Measurements from ENCODE around the gene OR5J2. TPM values are rescaled to one million over a fixed set of nuclear protein-coding genes. Genes with fewer than 3 reads are reported as not detected.
"Not testable (repeated sequence)": the region's sequence is repeated elsewhere in the genome, so short reads cannot be mapped to it uniquely, and the experiment has no call there.

Gene OR5J2
- polyA plus RNA-seq, 1 experiment: not detected

GRCh38 chr11:56197367-56197766 is 20.9 kb downstream of the OR5J2 start:
- no peak for DNase-seq (ENCODE audit: low read depth)
- ChIA-PET CTCF (no interaction called here), POLR2A (no interaction called here)
- Histone ChIP-seq H3K4me3 (ENCODE audit: low read depth, low read length) (no peak overlapping the region), H3K36me3 (ENCODE audit: control insufficient read depth, insufficient read depth, low read length) (no peaks in the 10 kb centered on the region), H3K27me3 (ENCODE audit: control insufficient read depth, insufficient read depth, low read length) (no peaks in the 10 kb centered on the region)
- no peak for TF ChIP-seq CTCF (IDR thresholded peaks at IDR 0.05; ENCODE audit: insufficient read depth, low read depth, low read length)

- H3K4me3 ChIP-seq (ENCODE audit: low read depth, low read length): no peak overlapping the region
- no peak for DNase-seq (ENCODE audit: low read depth)
- H3K36me3 ChIP-seq (ENCODE audit: control insufficient read depth, insufficient read depth, low read length): no peaks in the 10 kb centered on the region
- no peak for TF ChIP-seq CTCF (IDR thresholded peaks at IDR 0.05; ENCODE audit: insufficient read depth, low read depth, low read length)
- ChIA-PET CTCF (no interaction called here), POLR2A (no interaction called here)
- H3K27me3 ChIP-seq (ENCODE audit: control insufficient read depth, insufficient read depth, low read length): no peaks in the 10 kb centered on the region
Measured at GRCh38 chr11:56207790-56208189, 31.4 kb downstream of the OR5J2 start.

GRCh38 chr11:56214537-56214936 is 38.1 kb downstream of the OR5J2 start:
- ChIA-PET POLR2A (no interaction called here), CTCF (no interaction called here)
- H3K27me3 ChIP-seq (ENCODE audit: control insufficient read depth, insufficient read depth, low read length): no peaks in the 10 kb centered on the region
- H3K4me3 ChIP-seq (ENCODE audit: low read depth, low read length): no peak overlapping the region
- H3K36me3 ChIP-seq (ENCODE audit: control insufficient read depth, insufficient read depth, low read length): no peaks in the 10 kb centered on the region
- DNase-seq (ENCODE audit: low read depth): no peak
- TF ChIP-seq CTCF (IDR thresholded peaks at IDR 0.05; ENCODE audit: insufficient read depth, low read depth, low read length): no peak

- POLR2A ChIA-PET; H3K4me3 ChIP-seq (ENCODE audit: low read depth, low read length); H3K27me3 ChIP-seq (ENCODE audit: control insufficient read depth, insufficient read depth, low read length); H3K36me3 ChIP-seq (ENCODE audit: control insufficient read depth, insufficient read depth, low read length); DNase-seq (ENCODE audit: low read depth); CTCF ChIA-PET: not testable (repeated sequence)
Measured at GRCh38 chr11:56219735-56220134, 43.3 kb downstream of the OR5J2 start.

Other genes with a start within 250 kb of the OR5J2 start
- gene OR5I1, start 240.2 kb upstream of the OR5J2 start, polyA plus RNA-seq (2011; rRNA removed): not detected in 2 replicates
- gene OR10AG1, start 206.7 kb upstream of the OR5J2 start, polyA plus RNA-seq (2011; rRNA removed): not detected in 2 replicates
- gene OR5F1, start 182.0 kb upstream of the OR5J2 start, polyA plus RNA-seq (2011; rRNA removed): not detected in 2 replicates
- not detected in 2 replicates for gene OR5AS1, start 149.0 kb upstream of the OR5J2 start, polyA plus RNA-seq (2011; rRNA removed)
- gene OR8I2, start 83.3 kb upstream of the OR5J2 start, polyA plus RNA-seq (2011; rRNA removed): not detected in 2 replicates
- gene OR8H2, start 72.9 kb upstream of the OR5J2 start, polyA plus RNA-seq (2011; rRNA removed): not detected in 2 replicates
- gene OR8H3, start 54.2 kb upstream of the OR5J2 start, polyA plus RNA-seq (2011; rRNA removed): not detected in 2 replicates
- gene OR8J3, start 36.4 kb upstream of the OR5J2 start, polyA plus RNA-seq (2011; rRNA removed): not detected in 2 replicates
- not detected in 2 replicates for gene OR8K5, start 16.3 kb upstream of the OR5J2 start, polyA plus RNA-seq (2011; rRNA removed)
- not detected in 2 replicates for gene OR5T2, start 57.6 kb downstream of the OR5J2 start, polyA plus RNA-seq (2011; rRNA removed)
- gene OR5T3, start 75.6 kb downstream of the OR5J2 start, polyA plus RNA-seq (2011; rRNA removed): not detected in 2 replicates
- gene OR5T1, start 97.5 kb downstream of the OR5J2 start, polyA plus RNA-seq (2011; rRNA removed): not detected in 2 replicates
- gene OR8H1, start 115.6 kb downstream of the OR5J2 start, polyA plus RNA-seq (2011; rRNA removed): not detected in 2 replicates
- not detected in 2 replicates for gene OR8K3, start 138.5 kb downstream of the OR5J2 start, polyA plus RNA-seq (2011; rRNA removed)
- gene OR8K1, start 169.4 kb downstream of the OR5J2 start, polyA plus RNA-seq (2011; rRNA removed): not detected in 2 replicates
- gene OR8J1, start 177.7 kb downstream of the OR5J2 start, polyA plus RNA-seq (2011; rRNA removed): not detected in 2 replicates
- not detected in 2 replicates for gene OR8U1, start 199.0 kb downstream of the OR5J2 start, polyA plus RNA-seq (2011; rRNA removed)
- not detected in 2 replicates for gene OR5AL1, start 236.1 kb downstream of the OR5J2 start, polyA plus RNA-seq (2011; rRNA removed)